Liver (tissue), 9 donors: Measurements from ENCODE around the gene ABLIM2. TPM values are rescaled to one million over a fixed set of nuclear protein-coding genes. Genes with fewer than 3 reads are reported as not detected.

Source experiments
- DNase-seq: peaks from one replicate; pipeline ENCODE4 v3.0.0-alpha.2; 2017; ENCODE audit warnings: low spot score
- H3K27ac ChIP-seq, 2 donors: one replicate each; pipeline ENCODE4 v1.7.0; 2013; ENCODE audit warnings: inconsistent platforms in 2 of 2, low read length in 2 of 2, control low read depth in 1 of 2, low read depth in 1 of 2, mild to moderate bottlenecking in 1 of 2
- H3K27me3 ChIP-seq, 4 donors: one replicate each; pipeline versions ENCODE4 v1.6.1 to v1.7.0; 2013; ENCODE audit warnings: low read length in 3 of 4, inconsistent platforms in 1 of 4, mild to moderate bottlenecking in 1 of 4, moderate library complexity in 1 of 4; ENCODE audit not compliant: control insufficient read depth in 4 of 4, insufficient read depth in 4 of 4
- H3K36me3 ChIP-seq, 4 donors: one replicate each; pipeline versions ENCODE4 v1.6.1 to v1.7.0; 2013; ENCODE audit warnings: low read length in 3 of 4, mild to moderate bottlenecking in 3 of 4, low read depth in 1 of 4, moderate library complexity in 1 of 4; ENCODE audit not compliant: control insufficient read depth in 4 of 4, insufficient read depth in 3 of 4
- H3K4me1 ChIP-seq, 4 donors: one replicate each; pipeline versions ENCODE4 v1.6.1 to v1.7.0; 2013; ENCODE audit warnings: low read length in 3 of 4, mild to moderate bottlenecking in 3 of 4, moderate library complexity in 1 of 4; ENCODE audit not compliant: control insufficient read depth in 4 of 4, insufficient read depth in 4 of 4
- H3K4me3 ChIP-seq, 3 donors: one replicate each; pipeline versions ENCODE4 v1.6.1 to v1.7.0; 2013; ENCODE audit warnings: low read length in 3 of 3, control low read depth in 1 of 3, low read depth in 1 of 3, mild to moderate bottlenecking in 1 of 3
- H3K9ac ChIP-seq, 2 donors: one replicate each; pipeline ENCODE4 v1.7.0; 2013; ENCODE audit warnings: low read length in 2 of 2, mild to moderate bottlenecking in 2 of 2, moderate library complexity in 2 of 2, control low read depth in 1 of 2, low read depth in 1 of 2
- H3K9me3 ChIP-seq, 4 donors: one replicate each; pipeline versions ENCODE4 v1.6.1 to v1.7.0; 2013; ENCODE audit warnings: low read length in 3 of 4; ENCODE audit not compliant: control insufficient read depth in 4 of 4
- EGR1 ChIP-seq, 2 donors: IDR thresholded peaks; 2 replicates each; pipeline ENCODE4 v1.6.1; 2016 to 2018; ENCODE audit warnings: antibody characterized with exemption in 2 of 2, low read depth in 2 of 2
- GABPA ChIP-seq, 2 donors: IDR thresholded peaks in 1 of 2; conservative IDR thresholded peaks in 1 of 2; 2 replicates each; pipeline ENCODE4 v1.6.1; 2016; ENCODE audit warnings: antibody characterized with exemption in 2 of 2, mild to moderate bottlenecking in 1 of 2, moderate library complexity in 1 of 2
- HNF4A ChIP-seq, 2 donors: conservative IDR thresholded peaks; 2 replicates each; pipeline ENCODE4 v1.6.1; 2016; ENCODE audit warnings: antibody characterized with exemption in 2 of 2, mild to moderate bottlenecking in 2 of 2
- RAD21 ChIP-seq, 2 donors: IDR thresholded peaks; 2 replicates each; pipeline ENCODE4 v1.6.1; 2016; ENCODE audit warnings: antibody characterized with exemption in 2 of 2, mild to moderate bottlenecking in 2 of 2
- REST ChIP-seq: IDR thresholded peaks from 2 replicates; pipeline ENCODE4 v1.6.1; 2016; ENCODE audit warnings: antibody characterized with exemption, mild to moderate bottlenecking
- RXRA ChIP-seq, 2 donors: IDR thresholded peaks; 2 replicates each; pipeline ENCODE4 v1.6.1; 2017 to 2018; ENCODE audit warnings: antibody characterized with exemption in 2 of 2, mild to moderate bottlenecking in 1 of 2
- TAF1 ChIP-seq: conservative IDR thresholded peaks from 2 replicates; pipeline ENCODE4 v1.6.1; 2016; ENCODE audit warnings: antibody characterized with exemption, mild to moderate bottlenecking
- WGBS: extraction: QIAGEN DNeasy Blood & Tissue Kit; methylation state at CpG from one replicate; pipeline ENCODE4 v1.1.7; 2013; 5-methylcytosine and 5-hydroxymethylcytosine counted together
- polyA plus RNA-seq, 2 donors: library from polyadenylated mRNA; stranded (reverse) in 1 of 2; unstranded in 1 of 2; fragments of 200-250 nt in 1 of 2; fragments of >200 nt in 1 of 2; fragmentation: Nextera tagmentation in 1 of 2; extraction: Ambion mirVana in 1 of 2; gene quantifications; one replicate each; pipeline versions ENCODE4 v1.2.1 to v1.2.3, GENCODE V29; 2013 to 2015
- total RNA-seq, 2 donors: library from RNA; depleted of rRNA; stranded (reverse); fragments of >200 nt; gene quantifications; one replicate each; pipeline ENCODE4 v1.2.3, GENCODE V29; 2014
- TF ChIP-seq, protein P1 (sequence below): fragments of 150-350 bp; IDR thresholded peaks from 2 replicates; pipeline ENCODE4 v1.5.1; 2017; ENCODE audit warnings: improper control_type of control experiment, low read depth, low read length; ENCODE audit not compliant: missing input control
- TF ChIP-seq, protein P2 (sequence below): IDR thresholded peaks from 2 replicates; pipeline ENCODE4 v1.6.1; 2016; ENCODE audit warnings: antibody characterized with exemption
- TF ChIP-seq, protein P3 (sequence below): IDR thresholded peaks from 2 replicates; pipeline ENCODE4 v1.6.1; 2016; ENCODE audit warnings: antibody characterized with exemption
- donor health status: healthy.
- donor health status: healthy.
- donor health status: healthy.
- donor health status: healthy.
- donor health status: healthy.

Gene ABLIM2
- total and polyA plus RNA-seq, 4 donors = 0.75 to 2.5 (median 0.93) TPM

GRCh38 chr4:8176547-8177399 lies 18.2 kb upstream of the ABLIM2 start:
- Histone ChIP-seq H3K36me3 (no peaks in the 10 kb centered on the region), H3K27ac (no peak overlapping the region), H3K4me3 (no peak overlapping the region), H3K9ac (no peak overlapping the region), H3K9me3 (no peaks in the 10 kb centered on the region), H3K27me3 (no peaks in the 10 kb centered on the region), H3K4me1 (peaks cover 0 to 3% (median 1%) of the 10 kb centered on the region in 4 donors)
- WGBS = 32% methylated on average over 17 of the region's 17 CpGs
- TF ChIP-seq GABPA (IDR thresholded peaks at IDR 0.05 in 1 of 2, conservative IDR thresholded peaks at IDR 0.05 in 1 of 2) = no peak
- no peak for TF ChIP-seq HNF4A (conservative IDR thresholded peaks at IDR 0.05)
- TF ChIP-seq TAF1 = no peak
- peak; percentile 90 to 97 for TF ChIP-seq RAD21 (IDR thresholded peaks at IDR 0.05)
- TF ChIP-seq, protein P1, sequence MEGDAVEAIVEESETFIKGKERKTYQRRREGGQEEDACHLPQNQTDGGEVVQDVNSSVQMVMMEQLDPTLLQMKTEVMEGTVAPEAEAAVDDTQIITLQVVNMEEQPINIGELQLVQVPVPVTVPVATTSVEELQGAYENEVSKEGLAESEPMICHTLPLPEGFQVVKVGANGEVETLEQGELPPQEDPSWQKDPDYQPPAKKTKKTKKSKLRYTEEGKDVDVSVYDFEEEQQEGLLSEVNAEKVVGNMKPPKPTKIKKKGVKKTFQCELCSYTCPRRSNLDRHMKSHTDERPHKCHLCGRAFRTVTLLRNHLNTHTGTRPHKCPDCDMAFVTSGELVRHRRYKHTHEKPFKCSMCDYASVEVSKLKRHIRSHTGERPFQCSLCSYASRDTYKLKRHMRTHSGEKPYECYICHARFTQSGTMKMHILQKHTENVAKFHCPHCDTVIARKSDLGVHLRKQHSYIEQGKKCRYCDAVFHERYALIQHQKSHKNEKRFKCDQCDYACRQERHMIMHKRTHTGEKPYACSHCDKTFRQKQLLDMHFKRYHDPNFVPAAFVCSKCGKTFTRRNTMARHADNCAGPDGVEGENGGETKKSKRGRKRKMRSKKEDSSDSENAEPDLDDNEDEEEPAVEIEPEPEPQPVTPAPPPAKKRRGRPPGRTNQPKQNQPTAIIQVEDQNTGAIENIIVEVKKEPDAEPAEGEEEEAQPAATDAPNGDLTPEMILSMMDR = peak; percentile 84
- no peak for DNase-seq

GRCh38 chr4:8175686-8176085 lies 17.1 kb upstream of the ABLIM2 start:
- H3K36me3 ChIP-seq = no peaks in the 10 kb centered on the region
- no peak for DNase-seq
- H3K4me1 ChIP-seq = no peaks in the 10 kb centered on the region
- no peak overlapping the region for H3K27ac ChIP-seq
- 83% methylated on average over 6 of the region's 6 CpGs for WGBS
- TF ChIP-seq, protein P2, sequence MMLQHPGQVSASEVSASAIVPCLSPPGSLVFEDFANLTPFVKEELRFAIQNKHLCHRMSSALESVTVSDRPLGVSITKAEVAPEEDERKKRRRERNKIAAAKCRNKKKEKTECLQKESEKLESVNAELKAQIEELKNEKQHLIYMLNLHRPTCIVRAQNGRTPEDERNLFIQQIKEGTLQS = no peak
- TF ChIP-seq REST (no peak), RXRA (IDR thresholded peaks at IDR 0.05) (no peak), EGR1 (IDR thresholded peaks at IDR 0.05; ENCODE audit: low read depth in 2 of 2) (no peak), HNF4A (conservative IDR thresholded peaks at IDR 0.05) (no peak)
- TF ChIP-seq, protein P3, sequence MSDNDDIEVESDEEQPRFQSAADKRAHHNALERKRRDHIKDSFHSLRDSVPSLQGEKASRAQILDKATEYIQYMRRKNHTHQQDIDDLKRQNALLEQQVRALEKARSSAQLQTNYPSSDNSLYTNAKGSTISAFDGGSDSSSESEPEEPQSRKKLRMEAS = no peak
- H3K9me3 ChIP-seq = no peaks in the 10 kb centered on the region
- no peak overlapping the region for H3K4me3 ChIP-seq
- H3K9ac ChIP-seq = no peak overlapping the region
- H3K27me3 ChIP-seq = no peaks in the 10 kb centered on the region
